Astrocyte (in vitro differentiated cells and primary cell): ENCODE data around the gene CERCAM. TPM values are rescaled to one million over a fixed set of nuclear protein-coding genes. Genes with fewer than 3 reads are reported as not detected.

Experiments used
- DNase-seq: peaks from one replicate; pipeline ENCODE4 v3.0.0-alpha.2; 2010; ENCODE audit warnings: low read depth
- FAIRE-seq: peaks from 2 replicates; lab custom pipeline; 2011; peaks lifted over from hg19 to GRCh38; lab: Jason Lieb, UNC
- H2AFZ ChIP-seq: 2 replicates; pipeline ENCODE4 v1.6.0; 2012; ENCODE audit warnings: low read depth, low read length, inconsistent platforms
- H3K27ac ChIP-seq: 2 replicates; pipeline ENCODE4 v1.5.1; 2011; ENCODE audit warnings: low read depth, low read length, inconsistent platforms
- H3K27me3 ChIP-seq: 2 replicates; pipeline ENCODE4 v1.6.0; 2011; ENCODE audit warnings: low read length, inconsistent platforms; ENCODE audit not compliant: insufficient read depth
- H3K36me3 ChIP-seq: 2 replicates; pipeline ENCODE4 v1.5.1; 2011; ENCODE audit warnings: low read length, inconsistent platforms; ENCODE audit not compliant: insufficient read depth
- H3K4me1 ChIP-seq: 2 replicates; pipeline ENCODE4 v1.5.1; 2011; ENCODE audit warnings: low read length, inconsistent platforms; ENCODE audit not compliant: insufficient read depth
- H3K4me2 ChIP-seq: 2 replicates; pipeline ENCODE4 v1.6.0; 2012; ENCODE audit warnings: low read length, inconsistent platforms
- H3K4me3 ChIP-seq: 2 replicates; pipeline ENCODE4 v1.5.1; 2011; ENCODE audit warnings: low read depth, mild to moderate bottlenecking, low read length, inconsistent platforms; ENCODE audit not compliant: insufficient read depth
- H3K79me2 ChIP-seq: 2 replicates; pipeline ENCODE4 v1.6.0; 2012; ENCODE audit warnings: mild to moderate bottlenecking, low read length, inconsistent platforms; ENCODE audit not compliant: insufficient read depth
- H3K9ac ChIP-seq: 2 replicates; pipeline ENCODE4 v1.6.0; 2012; ENCODE audit warnings: mild to moderate bottlenecking, low read length, inconsistent platforms
- H3K9me3 ChIP-seq: 2 replicates; pipeline ENCODE4 v1.5.1; 2012; ENCODE audit warnings: low read depth, mild to moderate bottlenecking, low read length, inconsistent platforms; ENCODE audit not compliant: insufficient read depth
- H4K20me1 ChIP-seq: 2 replicates; pipeline ENCODE4 v1.6.0; 2012; ENCODE audit warnings: low read length, inconsistent platforms; ENCODE audit not compliant: insufficient read depth
- H3K27ac Mint-ChIP-seq: one replicate; pipeline ENCODE4 v1.8.0; 2021; ENCODE audit warnings: mild to moderate bottlenecking, mixed read lengths; ENCODE audit not compliant: unreplicated experiment
- H3K27me3 Mint-ChIP-seq: one replicate; pipeline ENCODE4 v1.8.0; 2021; ENCODE audit warnings: low read depth, mixed read lengths; ENCODE audit not compliant: unreplicated experiment
- H3K36me3 Mint-ChIP-seq: one replicate; pipeline ENCODE4 v1.8.0; 2021; ENCODE audit warnings: low read depth, mixed read lengths; ENCODE audit not compliant: unreplicated experiment
- H3K4me1 Mint-ChIP-seq: one replicate; pipeline ENCODE4 v1.8.0; 2021; ENCODE audit warnings: low read depth, mixed read lengths; ENCODE audit not compliant: unreplicated experiment
- H3K4me3 Mint-ChIP-seq: one replicate; pipeline ENCODE4 v1.8.0; 2021; ENCODE audit warnings: mild to moderate bottlenecking, moderate library complexity, mixed read lengths; ENCODE audit not compliant: unreplicated experiment
- H3K9me3 Mint-ChIP-seq: one replicate; pipeline ENCODE4 v1.8.0; 2021; ENCODE audit warnings: mild to moderate bottlenecking, mixed read lengths; ENCODE audit not compliant: unreplicated experiment
- CTCF ChIP-seq: IDR thresholded peaks from 2 replicates; pipeline ENCODE4 v1.5.1; 2011; ENCODE audit warnings: low read depth, mild to moderate bottlenecking, inconsistent platforms, low read length, moderate library complexity; ENCODE audit not compliant: insufficient read depth
- EZH2 ChIP-seq: IDR thresholded peaks from 2 replicates; pipeline ENCODE4 v1.6.1; 2012; ENCODE audit warnings: mild to moderate bottlenecking, low read length, inconsistent platforms; ENCODE audit not compliant: insufficient read depth
- total RNA-seq: library from RNA; stranded (reverse); gene quantifications from 2 replicates; pipeline ENCODE4 v1.2.1, GENCODE V29; 2021

The CERCAM gene
- total RNA-seq, 1 donor from 2014 or later, result 66.1 TPM

- peaks cover 55% of the 10 kb centered on the region for H3K79me2 ChIP-seq
- H3K4me3 Mint-ChIP-seq, result peak overlapping the region; percentile 94
- H3K9ac ChIP-seq, result peak overlapping the region; percentile 98
- DNase-seq, result no peak
- peaks cover 12% of the 10 kb centered on the region for H3K4me1 ChIP-seq
- no peaks in the 10 kb centered on the region for H3K9me3 ChIP-seq
- no peaks in the 10 kb centered on the region for H3K36me3 ChIP-seq
- H3K27me3 Mint-ChIP-seq, result no peaks in the 10 kb centered on the region
- no peaks in the 10 kb centered on the region for H3K27me3 ChIP-seq
- peak overlapping the region; percentile 98 for H3K4me3 ChIP-seq
- H4K20me1 ChIP-seq, result peaks cover 28% of the 10 kb centered on the region
- FAIRE-seq, result no peak
- peak overlapping the region; percentile 8 for H3K27ac Mint-ChIP-seq
- no peak overlapping the region for H2AFZ ChIP-seq
- peaks cover 2% of the 10 kb centered on the region for H3K36me3 Mint-ChIP-seq
- peak overlapping the region; percentile 87 for H3K4me2 ChIP-seq
- H3K27ac ChIP-seq, result peak overlapping the region; percentile 88
- peaks cover 29% of the 10 kb centered on the region for H3K4me1 Mint-ChIP-seq
- TF ChIP-seq EZH2 (no peak), CTCF (no peak)
- no peaks in the 10 kb centered on the region for H3K9me3 Mint-ChIP-seq
Observed at GRCh38 chr9:128372188-128372641, 48.4 kb upstream of the CERCAM start.

- Histone ChIP-seq H3K4me3 (no peak overlapping the region), H3K4me1 (peaks cover 12% of the 10 kb centered on the region), H3K36me3 (no peaks in the 10 kb centered on the region), H3K4me2 (peak overlapping the region; percentile 87), H3K27me3 (no peaks in the 10 kb centered on the region), H3K9me3 (no peaks in the 10 kb centered on the region), H4K20me1 (peaks cover 31% of the 10 kb centered on the region), H3K9ac (peak overlapping the region; percentile 98), H2AFZ (no peak overlapping the region), H3K27ac (peak overlapping the region; percentile 88), H3K79me2 (peaks cover 57% of the 10 kb centered on the region)
- peak overlapping the region; percentile 94 for H3K4me3 Mint-ChIP-seq
- H3K36me3 Mint-ChIP-seq, result peaks cover 2% of the 10 kb centered on the region
- DNase-seq, result no peak
- H3K27me3 Mint-ChIP-seq, result no peaks in the 10 kb centered on the region
- no peak for FAIRE-seq
- TF ChIP-seq CTCF (no peak), EZH2 (no peak)
- no peaks in the 10 kb centered on the region for H3K9me3 Mint-ChIP-seq
- H3K4me1 Mint-ChIP-seq, result peaks cover 29% of the 10 kb centered on the region
- H3K27ac Mint-ChIP-seq, result peak overlapping the region; percentile 8
Observed at GRCh38 chr9:128372784-128373183, 47.9 kb upstream of the CERCAM start.

GRCh38 chr9:128374221-128374675, 46.4 kb upstream of the CERCAM start:
- no peak overlapping the region for H3K27ac Mint-ChIP-seq
- H3K4me3 Mint-ChIP-seq, result no peak overlapping the region
- no peak for FAIRE-seq

More at GRCh38 chr9:128374221-128374675, 46.4 kb upstream of the CERCAM start:
- H3K4me1 ChIP-seq, result peaks cover 12% of the 10 kb centered on the region
- no peak overlapping the region for H2AFZ ChIP-seq
- H3K4me1 Mint-ChIP-seq, result peaks cover 29% of the 10 kb centered on the region
- DNase-seq, result no peak
- no peaks in the 10 kb centered on the region for H3K36me3 ChIP-seq
- H3K27ac ChIP-seq, result no peak overlapping the region
- peaks cover 60% of the 10 kb centered on the region for H3K79me2 ChIP-seq
- no peak overlapping the region for H3K4me2 ChIP-seq
- H3K36me3 Mint-ChIP-seq, result peaks cover 5% of the 10 kb centered on the region
- peaks cover 33% of the 10 kb centered on the region for H4K20me1 ChIP-seq
- H3K9ac ChIP-seq, result no peak overlapping the region
- H3K4me3 ChIP-seq, result no peak overlapping the region
- H3K27me3 ChIP-seq, result no peaks in the 10 kb centered on the region
- no peaks in the 10 kb centered on the region for H3K27me3 Mint-ChIP-seq
- no peaks in the 10 kb centered on the region for H3K9me3 ChIP-seq
- no peak for TF ChIP-seq CTCF
- no peak for TF ChIP-seq EZH2
- no peaks in the 10 kb centered on the region for H3K9me3 Mint-ChIP-seq
